ENCODE results near the gene MLNR. TPM values are rescaled to one million over a fixed set of nuclear protein-coding genes. Genes with fewer than 3 reads are reported as not detected.

The MLNR gene
- total and polyA plus RNA-seq, 9 of the 15 experiments (the other 6 are each of a cell fraction or from before 2014, with no cell fraction given): not detected

GRCh38 chr13:49251326-49251725, 31.2 kb downstream of the MLNR start (continued):
- TF ChIP-seq MCM3 (IDR thresholded peaks at IDR 0.05): no peak
- TF ChIP-seq ZNF75A (CRISPR knock-in tag; IDR thresholded peaks at IDR 0.05): no peak
- no peak for TF ChIP-seq THAP12 (CRISPR knock-in tag; IDR thresholded peaks at IDR 0.05)
- TF ChIP-seq ZKSCAN3 (CRISPR knock-in tag; IDR thresholded peaks at IDR 0.05): no peak
- TF ChIP-seq ZBTB12 (CRISPR knock-in tag; IDR thresholded peaks at IDR 0.05): no peak

GRCh38 chr13:49253310-49253709, 33.2 kb downstream of the MLNR start:
- CTCF ChIA-PET (ENCODE audit: low intra/inter-chr PET ratio): no interaction called here
- Histone ChIP-seq H3K9me3 (replicated peaks; ENCODE audit: control insufficient read depth, insufficient read depth, low read depth, low read length) (no peaks in the 10 kb centered on the region), H2AFZ (ENCODE audit: low read depth, low read length) (no peak overlapping the region), H3K27me3 (ENCODE audit: control insufficient read depth in 2 of 2, insufficient read depth in 2 of 2, low read length in 2 of 2) (no peaks in the 10 kb centered on the region), H3K27ac (ENCODE audit: extremely low read depth, low read depth, low read length) (no peak overlapping the region), H3K4me2 (ENCODE audit: insufficient read depth, low read length) (no peak overlapping the region), H4K20me1 (replicated peaks; ENCODE audit: control insufficient read depth, insufficient read depth, low read length) (no peaks in the 10 kb centered on the region), H3K9ac (ENCODE audit: insufficient read depth in 1 of 2, low read depth in 2 of 2, low read length in 2 of 2) (no peak overlapping the region), H3K79me2 (ENCODE audit: control insufficient read depth, insufficient read depth, low read length) (peaks cover 8% of the 10 kb centered on the region; the same call in 2 of the 3 replicates), H3K4me3 (no peak overlapping the region), H3K36me3 (ENCODE audit: control insufficient read depth, insufficient read depth, low read length) (peaks cover 37% of the 10 kb centered on the region; the same call in 1 of the 3 replicates), H3K9me1 (ENCODE audit: control insufficient read depth, insufficient read depth, low read length) (no peaks in the 10 kb centered on the region), H3K4me1 (replicated peaks in 1 of 2; ENCODE audit: control insufficient read depth in 2 of 2, insufficient read depth in 2 of 2, low read length in 2 of 2) (peaks cover 0 to 3% of the 10 kb centered on the region in 2 experiments; a peak in 2 of 5 replicates)
- in situ Hi-C loops (cut with MboI): no loop called here
- ATAC-seq (no peak), FAIRE-seq (no peak), DNase-seq (ENCODE audit: extremely low read depth in 1 of 4, low spot score in 3 of 4) (no peak)
- BruUV-seq (replicated peaks): no TSS peak
- WGBS (ENCODE audit: insufficient coverage, low coverage, missing lambda C conversion rate): 87% methylated on average over 1 of the region's 1 CpG
- POLR2A ChIA-PET: no interaction called here
- intact Hi-C loops (cut with micrococcal nuclease): no loop called here
- TF ChIP-seq U2AF1 (optimal IDR thresholded peaks at IDR 0.05; ENCODE audit: low read depth, low read length): no peak
- no peak for TF ChIP-seq HMGXB4 (CRISPR knock-in tag; IDR thresholded peaks at IDR 0.05)
- no peak for TF ChIP-seq TAL1 (IDR thresholded peaks at IDR 0.05)
- no peak for TF ChIP-seq HDAC6 (IDR thresholded peaks at IDR 0.05; ENCODE audit: low read depth, low read length)
- TF ChIP-seq NFXL1 (CRISPR knock-in tag; IDR thresholded peaks at IDR 0.05): no peak
- TF ChIP-seq ZNF280A (IDR thresholded peaks at IDR 0.05; ENCODE audit: low read depth, partially characterized antibody): no peak
- TF ChIP-seq ZNF239 (CRISPR knock-in tag; IDR thresholded peaks at IDR 0.05): no peak
